ENCODE results near the gene ACADSB. TPM values are rescaled to one million over a fixed set of nuclear protein-coding genes. Genes with fewer than 3 reads are reported as not detected.

Gene ACADSB
- total and polyA plus RNA-seq, 10 of the 15 experiments (the other 5 are each of a cell fraction or from before 2014, with no cell fraction given) = 10.8 to 24.0 (median 15.0) TPM

DNA sequence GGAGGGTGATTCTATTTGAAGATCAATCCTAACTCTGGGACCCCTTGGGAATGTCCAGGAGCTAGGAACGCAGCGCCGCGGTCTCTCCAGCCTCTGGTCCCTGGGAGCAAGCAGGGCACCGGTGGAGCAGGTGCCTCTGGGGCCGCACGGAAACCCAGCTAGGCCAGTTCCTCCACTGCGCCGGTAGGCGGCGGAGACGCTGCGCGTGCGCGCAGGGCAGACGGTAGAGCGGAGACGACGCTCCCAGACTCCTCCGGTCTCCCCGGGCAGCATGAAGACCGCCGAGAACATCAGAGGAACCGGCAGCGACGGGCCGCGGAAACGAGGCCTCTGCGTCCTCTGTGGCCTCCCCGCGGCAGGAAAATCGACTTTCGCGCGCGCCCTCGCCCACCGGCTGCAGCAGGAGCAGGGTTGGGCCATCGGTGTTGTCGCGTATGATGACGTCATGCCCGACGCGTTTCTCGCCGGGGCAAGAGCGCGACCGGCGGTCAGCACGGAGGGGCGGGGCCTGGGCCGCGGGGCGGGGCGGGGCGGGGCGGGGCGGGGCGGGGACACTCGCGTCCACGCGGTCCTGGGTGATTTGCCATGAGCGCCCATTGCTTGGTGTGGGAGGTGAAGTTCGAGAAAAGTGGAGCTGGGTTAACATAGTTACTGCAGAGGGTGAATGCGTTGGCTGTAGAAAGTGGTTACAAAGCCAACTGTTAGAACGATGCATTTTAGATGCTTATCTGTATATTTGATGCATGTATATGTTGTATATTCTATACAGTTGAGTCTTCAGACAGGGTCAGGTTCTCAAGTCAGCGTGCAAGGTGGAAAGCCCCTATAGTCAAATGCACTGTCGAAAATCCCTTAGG is 28.4 kb upstream of the ACADSB start, which contains the start of gene PSTK (continued):
- TF ChIP-seq RELA (IDR thresholded peaks at IDR 0.05; ENCODE audit: borderline replicate concordance, partially characterized antibody) (peak; percentile 96), TCF7 (IDR thresholded peaks at IDR 0.05; ENCODE audit: borderline replicate concordance) (no peak), CHD2 (IDR thresholded peaks at IDR 0.05; ENCODE audit: borderline replicate concordance, low read depth, low read length) (no peak), NR2C2 (IDR thresholded peaks at IDR 0.05; ENCODE audit: borderline replicate concordance, control insufficient read depth, insufficient read length, low read depth) (no peak), KLF5 (IDR thresholded peaks at IDR 0.05; ENCODE audit: partially characterized antibody) (peak; percentile 59), RB1 (IDR thresholded peaks at IDR 0.05; ENCODE audit: borderline replicate concordance) (peak; percentile 93; the same call in 1 of the 2 replicates), RAD51 (IDR thresholded peaks at IDR 0.05) (no peak), CREM (IDR thresholded peaks at IDR 0.05; ENCODE audit: low read depth) (peak; percentile 99), TBL1XR1 (IDR thresholded peaks at IDR 0.05; ENCODE audit: low read depth, low read length) (no peak), SMAD5 (IDR thresholded peaks at IDR 0.05; ENCODE audit: low read depth) (peak; percentile 56; the same call in 1 of the 2 replicates), IKZF2 (IDR thresholded peaks at IDR 0.05) (peak; percentile 32 to 69; a peak in 2 of 4 replicates), RAD21 (IDR thresholded peaks at IDR 0.05; ENCODE audit: insufficient read depth, low read depth, low read length) (peak; percentile 24; the same call in 1 of the 2 replicates)
- TF ChIP-seq, protein P1, sequence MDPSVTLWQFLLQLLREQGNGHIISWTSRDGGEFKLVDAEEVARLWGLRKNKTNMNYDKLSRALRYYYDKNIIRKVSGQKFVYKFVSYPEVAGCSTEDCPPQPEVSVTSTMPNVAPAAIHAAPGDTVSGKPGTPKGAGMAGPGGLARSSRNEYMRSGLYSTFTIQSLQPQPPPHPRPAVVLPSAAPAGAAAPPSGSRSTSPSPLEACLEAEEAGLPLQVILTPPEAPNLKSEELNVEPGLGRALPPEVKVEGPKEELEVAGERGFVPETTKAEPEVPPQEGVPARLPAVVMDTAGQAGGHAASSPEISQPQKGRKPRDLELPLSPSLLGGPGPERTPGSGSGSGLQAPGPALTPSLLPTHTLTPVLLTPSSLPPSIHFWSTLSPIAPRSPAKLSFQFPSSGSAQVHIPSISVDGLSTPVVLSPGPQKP (IDR thresholded peaks at IDR 0.05; ENCODE audit: low read depth, low read length) = no peak
- TF ChIP-seq, protein P2, sequence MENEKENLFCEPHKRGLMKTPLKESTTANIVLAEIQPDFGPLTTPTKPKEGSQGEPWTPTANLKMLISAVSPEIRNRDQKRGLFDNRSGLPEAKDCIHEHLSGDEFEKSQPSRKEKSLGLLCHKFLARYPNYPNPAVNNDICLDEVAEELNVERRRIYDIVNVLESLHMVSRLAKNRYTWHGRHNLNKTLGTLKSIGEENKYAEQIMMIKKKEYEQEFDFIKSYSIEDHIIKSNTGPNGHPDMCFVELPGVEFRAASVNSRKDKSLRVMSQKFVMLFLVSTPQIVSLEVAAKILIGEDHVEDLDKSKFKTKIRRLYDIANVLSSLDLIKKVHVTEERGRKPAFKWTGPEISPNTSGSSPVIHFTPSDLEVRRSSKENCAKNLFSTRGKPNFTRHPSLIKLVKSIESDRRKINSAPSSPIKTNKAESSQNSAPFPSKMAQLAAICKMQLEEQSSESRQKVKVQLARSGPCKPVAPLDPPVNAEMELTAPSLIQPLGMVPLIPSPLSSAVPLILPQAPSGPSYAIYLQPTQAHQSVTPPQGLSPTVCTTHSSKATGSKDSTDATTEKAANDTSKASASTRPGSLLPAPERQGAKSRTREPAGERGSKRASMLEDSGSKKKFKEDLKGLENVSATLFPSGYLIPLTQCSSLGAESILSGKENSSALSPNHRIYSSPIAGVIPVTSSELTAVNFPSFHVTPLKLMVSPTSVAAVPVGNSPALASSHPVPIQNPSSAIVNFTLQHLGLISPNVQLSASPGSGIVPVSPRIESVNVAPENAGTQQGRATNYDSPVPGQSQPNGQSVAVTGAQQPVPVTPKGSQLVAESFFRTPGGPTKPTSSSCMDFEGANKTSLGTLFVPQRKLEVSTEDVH (IDR thresholded peaks at IDR 0.05; ENCODE audit: low read depth, partially characterized antibody) = peak; percentile 56
- TF ChIP-seq, protein P3, sequence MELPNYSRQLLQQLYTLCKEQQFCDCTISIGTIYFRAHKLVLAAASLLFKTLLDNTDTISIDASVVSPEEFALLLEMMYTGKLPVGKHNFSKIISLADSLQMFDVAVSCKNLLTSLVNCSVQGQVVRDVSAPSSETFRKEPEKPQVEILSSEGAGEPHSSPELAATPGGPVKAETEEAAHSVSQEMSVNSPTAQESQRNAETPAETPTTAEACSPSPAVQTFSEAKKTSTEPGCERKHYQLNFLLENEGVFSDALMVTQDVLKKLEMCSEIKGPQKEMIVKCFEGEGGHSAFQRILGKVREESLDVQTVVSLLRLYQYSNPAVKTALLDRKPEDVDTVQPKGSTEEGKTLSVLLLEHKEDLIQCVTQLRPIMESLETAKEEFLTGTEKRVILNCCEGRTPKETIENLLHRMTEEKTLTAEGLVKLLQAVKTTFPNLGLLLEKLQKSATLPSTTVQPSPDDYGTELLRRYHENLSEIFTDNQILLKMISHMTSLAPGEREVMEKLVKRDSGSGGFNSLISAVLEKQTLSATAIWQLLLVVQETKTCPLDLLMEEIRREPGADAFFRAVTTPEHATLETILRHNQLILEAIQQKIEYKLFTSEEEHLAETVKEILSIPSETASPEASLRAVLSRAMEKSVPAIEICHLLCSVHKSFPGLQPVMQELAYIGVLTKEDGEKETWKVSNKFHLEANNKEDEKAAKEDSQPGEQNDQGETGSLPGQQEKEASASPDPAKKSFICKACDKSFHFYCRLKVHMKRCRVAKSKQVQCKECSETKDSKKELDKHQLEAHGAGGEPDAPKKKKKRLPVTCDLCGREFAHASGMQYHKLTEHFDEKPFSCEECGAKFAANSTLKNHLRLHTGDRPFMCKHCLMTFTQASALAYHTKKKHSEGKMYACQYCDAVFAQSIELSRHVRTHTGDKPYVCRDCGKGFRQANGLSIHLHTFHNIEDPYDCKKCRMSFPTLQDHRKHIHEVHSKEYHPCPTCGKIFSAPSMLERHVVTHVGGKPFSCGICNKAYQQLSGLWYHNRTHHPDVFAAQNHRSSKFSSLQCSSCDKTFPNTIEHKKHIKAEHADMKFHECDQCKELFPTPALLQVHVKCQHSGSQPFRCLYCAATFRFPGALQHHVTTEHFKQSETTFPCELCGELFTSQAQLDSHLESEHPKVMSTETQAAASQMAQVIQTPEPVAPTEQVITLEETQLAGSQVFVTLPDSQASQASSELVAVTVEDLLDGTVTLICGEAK (IDR thresholded peaks at IDR 0.05; ENCODE audit: borderline replicate concordance) = peak; percentile 45; the same call in 1 of the 2 replicates
- TF ChIP-seq, protein P4, sequence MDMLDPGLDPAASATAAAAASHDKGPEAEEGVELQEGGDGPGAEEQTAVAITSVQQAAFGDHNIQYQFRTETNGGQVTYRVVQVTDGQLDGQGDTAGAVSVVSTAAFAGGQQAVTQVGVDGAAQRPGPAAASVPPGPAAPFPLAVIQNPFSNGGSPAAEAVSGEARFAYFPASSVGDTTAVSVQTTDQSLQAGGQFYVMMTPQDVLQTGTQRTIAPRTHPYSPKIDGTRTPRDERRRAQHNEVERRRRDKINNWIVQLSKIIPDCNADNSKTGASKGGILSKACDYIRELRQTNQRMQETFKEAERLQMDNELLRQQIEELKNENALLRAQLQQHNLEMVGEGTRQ (IDR thresholded peaks at IDR 0.05; ENCODE audit: borderline replicate concordance, low read depth, low read length) = no peak
- TF ChIP-seq, protein P5, sequence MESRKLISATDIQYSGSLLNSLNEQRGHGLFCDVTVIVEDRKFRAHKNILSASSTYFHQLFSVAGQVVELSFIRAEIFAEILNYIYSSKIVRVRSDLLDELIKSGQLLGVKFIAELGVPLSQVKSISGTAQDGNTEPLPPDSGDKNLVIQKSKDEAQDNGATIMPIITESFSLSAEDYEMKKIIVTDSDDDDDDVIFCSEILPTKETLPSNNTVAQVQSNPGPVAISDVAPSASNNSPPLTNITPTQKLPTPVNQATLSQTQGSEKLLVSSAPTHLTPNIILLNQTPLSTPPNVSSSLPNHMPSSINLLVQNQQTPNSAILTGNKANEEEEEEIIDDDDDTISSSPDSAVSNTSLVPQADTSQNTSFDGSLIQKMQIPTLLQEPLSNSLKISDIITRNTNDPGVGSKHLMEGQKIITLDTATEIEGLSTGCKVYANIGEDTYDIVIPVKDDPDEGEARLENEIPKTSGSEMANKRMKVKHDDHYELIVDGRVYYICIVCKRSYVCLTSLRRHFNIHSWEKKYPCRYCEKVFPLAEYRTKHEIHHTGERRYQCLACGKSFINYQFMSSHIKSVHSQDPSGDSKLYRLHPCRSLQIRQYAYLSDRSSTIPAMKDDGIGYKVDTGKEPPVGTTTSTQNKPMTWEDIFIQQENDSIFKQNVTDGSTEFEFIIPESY (IDR thresholded peaks at IDR 0.05) = no peak
